SKM-1 (cell line): ENCODE measurements around the gene CSTPP1.
"Not testable (repeated sequence)": the region's sequence is repeated elsewhere in the genome, so short reads cannot be mapped to it uniquely, and the experiment has no call there.

ENCODE experiments used
- DNase-seq: peaks from one replicate; lab custom pipeline; 2025; ENCODE audit not compliant: unreplicated experiment; lab: John Stamatoyannopoulos, UW

Gene CSTPP1

GRCh38 chr11:47177846-47178245 lies 241.3 kb downstream of the CSTPP1 start:
- no peak for DNase-seq

DNA sequence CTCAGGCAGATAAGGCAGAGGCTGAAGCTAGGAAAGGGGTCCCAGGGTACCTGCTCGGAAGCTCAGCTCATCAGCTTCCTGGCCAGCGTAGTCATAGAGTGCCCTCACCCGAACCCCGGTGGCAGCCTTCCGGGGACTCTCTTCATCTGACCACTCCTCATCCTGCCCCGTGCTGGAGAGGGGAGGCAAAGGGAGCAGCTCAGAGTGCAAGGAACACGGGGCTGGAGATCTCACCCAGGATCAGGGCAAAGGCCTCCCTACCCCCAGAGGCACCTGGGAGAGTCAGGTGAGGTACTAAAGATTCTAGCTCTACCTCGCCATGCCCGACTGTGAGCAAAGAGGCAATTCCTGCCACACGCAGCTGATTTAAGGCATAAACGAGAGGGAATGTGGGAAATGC lies 241.8 kb downstream of the CSTPP1 start:
- DNase-seq: no peak

DNA sequence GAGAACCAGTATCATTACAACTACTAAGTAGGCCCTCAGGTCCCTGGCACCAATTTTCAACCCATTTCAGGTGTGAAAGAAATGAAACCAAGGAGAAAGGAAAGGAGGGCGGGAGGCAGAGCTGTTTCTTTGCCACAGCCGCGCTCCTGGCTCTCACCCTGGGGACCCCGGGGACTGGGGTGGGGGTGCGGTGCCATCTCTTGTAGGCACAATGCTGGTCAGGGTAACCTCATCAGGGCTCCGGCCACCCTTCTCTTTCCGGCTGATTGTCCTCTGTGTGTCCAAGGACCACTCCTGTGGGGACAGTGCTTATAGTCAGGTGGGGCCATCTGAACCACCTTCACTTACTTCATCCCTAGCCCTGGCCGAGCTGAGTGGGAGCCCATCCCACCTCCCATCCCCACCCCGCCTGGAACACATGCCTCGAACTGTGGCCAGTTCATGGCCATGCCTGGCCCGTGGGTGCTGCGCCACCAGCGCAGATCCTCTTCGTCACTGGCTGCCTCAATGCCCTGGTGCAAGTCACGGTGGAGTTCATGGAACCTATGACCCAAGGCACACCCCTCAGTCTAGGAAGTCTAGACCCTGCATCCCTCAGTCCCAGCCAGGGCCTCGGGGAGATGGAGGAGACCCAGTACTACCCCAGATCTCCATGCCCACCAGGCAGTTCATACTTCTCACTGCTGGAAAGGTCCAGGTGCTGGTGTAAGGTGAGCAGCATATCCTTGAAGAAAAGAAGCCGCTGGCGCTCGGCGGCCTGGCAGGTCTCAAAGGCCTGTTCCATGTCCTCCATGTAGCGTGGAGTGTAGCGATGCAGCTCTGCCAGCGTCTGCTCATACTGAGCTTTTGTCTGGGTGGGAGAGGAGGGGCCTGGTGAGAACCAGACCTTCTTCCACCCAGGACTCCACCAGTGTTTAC lies 242.4 kb downstream of the CSTPP1 start:
- DNase-seq: no peak

GRCh38 chr11:47179655-47179991 lies 243.1 kb downstream of the CSTPP1 start:
- peak; percentile 17 for DNase-seq

DNA sequence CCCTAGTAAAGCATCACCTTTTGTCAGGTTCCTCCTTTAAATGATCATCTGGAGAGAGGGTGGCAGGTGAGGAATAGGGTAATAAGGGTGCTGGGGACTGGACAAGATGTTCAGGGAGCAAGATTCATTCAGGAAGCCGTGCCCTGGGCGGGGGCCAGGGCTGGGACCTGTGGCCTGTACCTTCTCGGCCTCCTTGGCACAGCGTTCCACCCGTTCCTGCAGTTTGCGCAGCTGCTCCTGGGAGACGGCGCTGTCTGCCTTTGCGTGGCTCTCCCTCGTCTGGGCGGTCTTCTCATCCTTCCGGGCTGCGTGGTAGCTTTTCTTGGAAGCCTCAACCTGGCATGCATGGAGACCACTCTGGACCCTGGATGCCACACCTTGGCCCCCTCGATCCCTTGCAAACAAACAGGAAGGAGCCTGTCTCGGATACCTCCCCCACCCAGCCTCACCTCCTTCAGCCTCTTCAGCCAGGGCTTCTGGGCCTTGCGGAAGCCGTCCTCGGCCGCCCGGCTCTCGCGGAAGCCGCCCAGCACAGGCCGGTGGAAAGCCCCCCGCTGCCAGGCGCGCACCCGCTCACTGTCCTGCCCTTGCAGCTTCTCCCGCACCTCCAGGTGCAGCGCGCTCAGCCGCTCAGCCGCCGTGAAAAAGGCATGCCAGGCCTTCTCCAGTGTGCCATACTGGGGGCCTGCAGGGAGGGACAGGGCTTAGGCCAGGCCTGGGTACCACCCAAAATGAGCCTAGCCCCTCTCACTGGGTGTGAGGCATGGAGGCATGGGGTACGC lies 243.6 kb downstream of the CSTPP1 start:
- no peak for DNase-seq

GRCh38 chr11:47181271-47181670 lies 244.7 kb downstream of the CSTPP1 start:
- no peak for DNase-seq

DNA sequence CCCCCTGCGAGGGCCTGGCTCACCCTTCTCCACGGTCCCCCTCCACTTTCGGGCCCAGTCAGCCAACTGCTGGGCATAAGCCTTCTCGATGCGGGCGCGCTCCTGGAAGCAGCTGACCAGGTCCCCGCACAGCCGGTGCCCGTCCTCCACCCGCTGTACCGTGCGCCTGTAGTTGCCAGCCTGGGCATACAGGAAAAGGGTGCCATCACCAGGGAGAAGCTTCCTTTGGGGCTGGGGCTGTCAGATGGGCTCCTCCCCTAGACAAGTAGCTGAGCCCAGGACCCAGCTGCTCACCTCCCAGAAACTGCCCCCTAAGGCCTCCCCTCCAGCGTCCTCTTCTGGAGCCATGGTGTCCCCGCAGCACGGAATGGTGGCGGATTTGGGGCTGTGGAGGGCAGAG lies 245.8 kb downstream of the CSTPP1 start:
- no peak for DNase-seq

- no peak for DNase-seq
Measured at GRCh38 chr11:47183031-47183856, 246.7 kb downstream of the CSTPP1 start.

- no peak for DNase-seq
Measured at GRCh38 chr11:47183969-47184368, 247.4 kb downstream of the CSTPP1 start.

DNA sequence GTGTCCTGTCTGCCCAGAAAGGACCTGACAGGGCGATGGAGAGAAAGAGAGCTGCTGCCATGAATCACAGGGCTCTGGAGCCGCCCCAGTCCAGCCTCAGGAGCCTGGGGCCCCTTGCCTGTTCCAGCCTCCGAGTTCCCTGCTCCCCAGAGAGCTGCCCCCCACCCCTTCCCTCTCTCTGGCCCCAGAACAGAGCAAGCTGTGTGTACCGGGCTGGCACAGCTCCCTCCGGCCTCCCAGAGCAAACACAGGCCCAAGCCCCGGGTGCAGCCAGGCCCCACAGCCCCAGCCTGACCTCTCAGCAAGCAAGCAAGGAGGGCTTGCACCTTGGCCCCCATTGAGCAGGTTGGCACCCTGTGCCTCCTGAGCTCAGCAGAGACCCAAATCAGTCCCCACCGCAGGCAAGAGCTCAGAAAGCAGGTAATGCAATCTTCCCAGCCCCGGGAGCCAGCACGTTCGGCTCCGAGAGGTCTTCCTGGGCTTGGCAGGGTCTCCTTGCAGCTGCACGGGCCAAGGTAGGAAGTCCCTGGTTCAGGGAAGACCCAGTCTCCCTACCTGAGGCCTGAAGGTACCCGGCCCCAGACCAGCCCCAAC lies 248.2 kb downstream of the CSTPP1 start:
- DNase-seq: no peak

GRCh38 chr11:47185305-47186075 lies 248.9 kb downstream of the CSTPP1 start:
- DNase-seq: no peak

GRCh38 chr11:47186076-47186699 lies 249.6 kb downstream of the CSTPP1 start, which contains the start of gene PACSIN3:
PACSIN3 (minus strand) TSS chr11:47186434; CDS start chr11:47182727, 3,707 bp downstream.
- no peak for DNase-seq

GRCh38 chr11:47186700-47187695 lies 250.4 kb downstream of the CSTPP1 start:
- DNase-seq: no peak

DNA sequence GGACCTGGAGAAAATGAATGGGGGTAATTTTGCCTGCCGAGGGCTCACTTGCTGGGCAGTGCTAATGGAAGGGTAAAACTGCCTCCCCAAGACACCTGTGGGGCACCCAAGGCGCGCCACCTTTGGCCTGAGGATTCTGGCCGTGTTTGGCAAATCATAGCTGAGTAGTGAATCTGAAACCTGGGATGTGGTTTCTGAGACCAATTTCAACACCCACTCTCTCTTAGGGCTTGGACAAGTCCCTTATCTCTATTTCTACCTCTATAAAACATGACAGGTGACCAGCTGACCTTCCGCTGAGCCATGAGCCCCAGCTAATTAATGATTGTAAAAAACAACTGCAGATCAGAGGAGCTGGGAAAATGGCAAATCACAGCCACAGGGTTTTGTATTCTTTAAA lies 251.2 kb downstream of the CSTPP1 start:
- no peak for DNase-seq

GRCh38 chr11:47188259-47188658 lies 251.7 kb downstream of the CSTPP1 start:
- no peak for DNase-seq

DNA sequence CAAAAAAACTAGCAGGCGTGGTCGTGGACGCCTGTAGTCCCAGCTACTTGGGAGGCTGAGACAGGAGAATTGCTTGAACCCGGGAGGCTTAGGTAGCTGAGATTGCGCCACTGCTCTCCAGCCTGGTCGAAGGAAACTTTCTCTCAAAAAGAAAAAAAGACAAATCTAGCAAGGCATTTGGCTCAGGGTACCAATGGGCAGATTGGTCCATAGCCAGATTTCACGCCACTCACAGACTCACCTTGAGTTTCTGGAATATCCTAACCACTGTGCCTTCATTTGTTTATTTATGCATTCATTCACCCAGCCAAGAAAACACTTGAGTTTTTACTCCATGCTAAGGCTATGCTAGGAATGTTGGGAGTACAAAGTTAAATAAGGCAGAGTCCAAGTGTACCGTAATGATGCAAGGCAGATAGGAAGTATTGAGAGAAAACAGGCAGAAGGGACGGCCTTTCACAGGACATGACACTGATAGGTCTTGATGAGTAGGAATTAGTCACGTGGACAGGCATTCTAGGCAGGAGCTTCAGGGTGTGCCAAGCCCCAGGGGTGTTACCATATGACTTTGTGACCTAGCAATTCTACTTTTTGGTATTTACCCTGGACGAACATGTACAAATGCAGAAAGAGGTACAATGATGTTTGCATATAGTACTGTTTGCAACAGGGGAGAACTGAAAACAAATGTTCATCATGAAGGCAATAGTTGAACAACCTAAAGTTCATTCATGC lies 252.7 kb downstream of the CSTPP1 start:
- no peak for DNase-seq

GRCh38 chr11:47191137-47191536 lies 254.6 kb downstream of the CSTPP1 start:
- DNase-seq: not testable (repeated sequence)

GRCh38 chr11:47192111-47192510 lies 255.6 kb downstream of the CSTPP1 start:
- DNase-seq: no peak
